PC-9 (cell line): ENCODE data around the gene TAS1R2. TPM values are rescaled to one million over a fixed set of nuclear protein-coding genes. Genes with fewer than 3 reads are reported as not detected.

Source experiments
- BruUV-seq: library from RNA; stranded (reverse); fragments of 400-500 nt; replicated peaks from 2 replicates; lab custom pipeline; 2021; lab: Mats Ljungman, UMichigan
- CTCF ChIA-PET: fragments of 300-600 bp; sonication (Branson Sonifier 250); formaldehyde crosslinking; loops from one replicate; lab custom pipeline; 2022; ENCODE audit warnings: antibody characterized with exemption; lab: Charles Lee
- POLR2A ChIA-PET: fragments of 300-600 bp; sonication (Branson Sonifier 250); formaldehyde crosslinking; loops from one replicate; lab custom pipeline; 2022; ENCODE audit warnings: antibody characterized with exemption; ENCODE audit not compliant: unreplicated experiment; lab: Charles Lee
- DNase-seq, 2 experiments: peaks; one replicate each; pipeline versions ENCODE4 v3.0.0 to v3.0.0-alpha.2; 2015 to 2022; ENCODE audit warnings: mixed read lengths in 1 of 2
- H2AFZ ChIP-seq: fragments of 200-600 bp; sonication (generic); 2 replicates; pipeline ENCODE4 v1.8.1; 2017; ENCODE audit warnings: antibody characterized with exemption
- H3F3A ChIP-seq: fragments of 200-600 bp; sonication (generic); 2 replicates; pipeline ENCODE4 v1.8.1; 2017; ENCODE audit warnings: antibody characterized with exemption, mild to moderate bottlenecking, low read depth; ENCODE audit not compliant: insufficient read depth
- H3K27ac ChIP-seq: fragments of 200-600 bp; sonication (generic); 2 replicates; pipeline ENCODE4 v1.6.1; 2016; ENCODE audit warnings: mixed run types
- H3K27me3 ChIP-seq: fragments of 200-600 bp; sonication (generic); 2 replicates; pipeline ENCODE4 v1.6.1; 2016; ENCODE audit warnings: low read depth, mixed run types; ENCODE audit not compliant: insufficient read depth
- H3K36me3 ChIP-seq: fragments of 200-600 bp; sonication (generic); 2 replicates; pipeline ENCODE4 v1.6.1; 2016; ENCODE audit warnings: low read depth, mixed run types
- H3K4me1 ChIP-seq: fragments of 200-600 bp; sonication (generic); replicated peaks from 2 replicates; pipeline ENCODE4 v1.6.1; 2016; ENCODE audit warnings: mixed run types; ENCODE audit not compliant: insufficient read depth
- H3K4me2 ChIP-seq: fragments of 200-600 bp; sonication (generic); 2 replicates; pipeline ENCODE4 v1.6.1; 2017; ENCODE audit warnings: mixed run types
- H3K4me3 ChIP-seq: fragments of 200-600 bp; sonication (generic); 2 replicates; pipeline ENCODE4 v1.6.1; 2016; ENCODE audit warnings: mixed run types
- H3K79me2 ChIP-seq: fragments of 200-600 bp; sonication (generic); 2 replicates; pipeline ENCODE4 v1.6.1; 2017; ENCODE audit warnings: low read depth, mixed run types
- H3K9me2 ChIP-seq: fragments of 200-600 bp; sonication (generic); 2 replicates; pipeline ENCODE4 v1.8.1; 2017; ENCODE audit warnings: mild to moderate bottlenecking; ENCODE audit not compliant: insufficient read depth
- H3K9me3 ChIP-seq: fragments of 200-600 bp; sonication (generic); 2 replicates; pipeline ENCODE4 v1.8.1; 2016; ENCODE audit warnings: low read depth; ENCODE audit not compliant: insufficient read depth
- H4K20me1 ChIP-seq: fragments of 200-600 bp; sonication (generic); 2 replicates; pipeline ENCODE4 v1.8.1; 2017; ENCODE audit not compliant: insufficient read depth
- CTCF ChIP-seq: fragments of 200-600 bp; sonication (generic); conservative IDR thresholded peaks from 2 replicates; pipeline ENCODE4 v1.6.1; 2017; ENCODE audit warnings: mixed run types, antibody characterized with exemption, mild to moderate bottlenecking, moderate library complexity
- EZH2 ChIP-seq: fragments of 200-600 bp; sonication (generic); IDR thresholded peaks from 2 replicates; pipeline ENCODE4 v1.8.0; 2017; ENCODE audit warnings: antibody characterized with exemption, low read depth
- intact Hi-C: fragments of 100-400 bp; cut with micrococcal nuclease; formaldehyde crosslinking; loops from one replicate; pipeline ENCODE4 v1.10.0; 2022; ENCODE audit not compliant: unreplicated experiment
- total RNA-seq: library from RNA; stranded (reverse); gene quantifications from 2 replicates; pipeline ENCODE4 v1.2.3, GENCODE V29; 2021

TAS1R2 gene
- total RNA-seq, 1 experiment from 2014 or later: not detected

GRCh38 chr1:18876210-18876609 is 16.8 kb upstream of the TAS1R2 start:
- Histone ChIP-seq H3K36me3 (no peaks in the 10 kb centered on the region), H3K4me1 (no peaks in the 10 kb centered on the region), H4K20me1 (no peaks in the 10 kb centered on the region), H3K9me2 (no peaks in the 10 kb centered on the region), H3K4me3 (no peak overlapping the region), H3K79me2 (no peaks in the 10 kb centered on the region), H2AFZ (no peak overlapping the region), H3K4me2 (no peak overlapping the region), H3F3A (no peaks in the 10 kb centered on the region), H3K9me3 (no peaks in the 10 kb centered on the region), H3K27me3 (no peaks in the 10 kb centered on the region), H3K27ac (no peak overlapping the region)
- ChIA-PET CTCF (no interaction called here), POLR2A (no interaction called here)
- no TSS peak for BruUV-seq
- TF ChIP-seq EZH2 (no peak), CTCF (no peak)
- intact Hi-C loops: no loop called here
- no peak for DNase-seq

GRCh38 chr1:18875796-18876128 is 16.3 kb upstream of the TAS1R2 start:
- CTCF ChIA-PET: interaction anchor here (0.6 to 1.0 kb wide), 3 partner anchors 8 to 278 kb away, joined by 3 to 4 read pairs (median 3); no protein-coding TSS in a partner anchor
- no peak overlapping the region for H3K4me3 ChIP-seq
- H2AFZ ChIP-seq: no peak overlapping the region
- POLR2A ChIA-PET: no interaction called here
- H3F3A ChIP-seq: no peaks in the 10 kb centered on the region
- H3K9me3 ChIP-seq: no peaks in the 10 kb centered on the region
- H3K4me2 ChIP-seq: no peak overlapping the region
- H4K20me1 ChIP-seq: no peaks in the 10 kb centered on the region
- no peaks in the 10 kb centered on the region for H3K9me2 ChIP-seq
- no peaks in the 10 kb centered on the region for H3K27me3 ChIP-seq
- H3K27ac ChIP-seq: no peak overlapping the region
- intact Hi-C loops: loop anchor here (1.0 kb wide), 1 partner anchor 278 kb away; no protein-coding TSS in a partner anchor
- H3K4me1 ChIP-seq: no peaks in the 10 kb centered on the region
- no TSS peak for BruUV-seq
- TF ChIP-seq CTCF: no peak
- TF ChIP-seq EZH2: no peak
- DNase-seq: no peak
- H3K36me3 ChIP-seq: no peaks in the 10 kb centered on the region
- H3K79me2 ChIP-seq: no peaks in the 10 kb centered on the region

- H3K9me3 ChIP-seq: no peaks in the 10 kb centered on the region
- H3K4me1 ChIP-seq: no peaks in the 10 kb centered on the region
- H3K27me3 ChIP-seq: no peaks in the 10 kb centered on the region
- no peaks in the 10 kb centered on the region for H3F3A ChIP-seq
- ChIA-PET POLR2A (no interaction called here), CTCF (interaction anchor here (0.6 to 1.0 kb wide), 3 partner anchors 9 to 278 kb away, joined by 3 to 4 read pairs (median 3); no protein-coding TSS in a partner anchor)
- BruUV-seq: no TSS peak
- no peaks in the 10 kb centered on the region for H3K36me3 ChIP-seq
- no peak overlapping the region for H2AFZ ChIP-seq
- no peaks in the 10 kb centered on the region for H3K79me2 ChIP-seq
- no peak overlapping the region for H3K27ac ChIP-seq
- DNase-seq: peak; percentile 55 to 78
- no peaks in the 10 kb centered on the region for H3K9me2 ChIP-seq
- TF ChIP-seq CTCF: peak; percentile 83
- TF ChIP-seq EZH2: no peak
- intact Hi-C loops: loop anchor here (1.0 kb wide), 1 partner anchor 278 kb away; no protein-coding TSS in a partner anchor
- H3K4me2 ChIP-seq: no peak overlapping the region
- no peak overlapping the region for H3K4me3 ChIP-seq
- no peaks in the 10 kb centered on the region for H4K20me1 ChIP-seq
Measured at GRCh38 chr1:18875107-18875795, 15.8 kb upstream of the TAS1R2 start.
